ENCODE measurements around the gene UNC45A. TPM values are rescaled to one million over a fixed set of nuclear protein-coding genes. Genes with fewer than 3 reads are reported as not detected.

UNC45A gene
- polyA plus RNA-seq, 1 donor (not counting 4 experiments of a cell fraction or from before 2014, with no cell fraction given): 63.1 TPM

DNA sequence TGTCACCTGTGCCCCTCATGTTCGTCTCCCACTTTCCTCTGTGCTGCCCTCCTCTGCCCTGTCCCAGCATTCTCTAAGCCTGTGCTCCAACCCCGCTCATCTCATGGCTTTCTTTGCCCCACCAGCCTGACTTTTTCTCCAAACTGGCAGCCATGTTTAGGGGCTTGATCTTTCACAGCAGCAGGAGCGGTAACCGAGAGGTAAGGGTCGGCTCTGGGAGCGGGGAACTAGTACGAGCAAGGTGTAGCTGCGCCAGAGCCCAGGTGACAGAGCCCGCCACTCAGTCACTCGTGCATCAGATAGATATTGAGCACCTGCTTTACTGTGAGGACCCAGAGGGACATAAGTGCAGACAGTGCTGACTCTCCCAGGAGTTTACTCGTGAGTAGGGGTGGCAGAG is 18.6 kb upstream of the UNC45A start:
- dilution Hi-C loops (cut with MboI; ENCODE audit: extremely low pct_ligation_motif_present, low sequenced_read_pairs): no loop called here
- Histone ChIP-seq H3K36me3 (ENCODE audit: control insufficient read depth in 2 of 2, extremely low read depth in 1 of 2, insufficient read depth in 2 of 2, low read length in 2 of 2) (peaks cover 18% of the 10 kb centered on the region in 2 experiments), H3K27ac (ENCODE audit: control insufficient read depth, insufficient read depth, low read length) (no peak overlapping the region), H2AFZ (ENCODE audit: control insufficient read depth, low read length) (no peak overlapping the region), H3K9ac (ENCODE audit: control insufficient read depth, extremely low read depth, insufficient read depth, low read length) (no peak overlapping the region), H4K20me1 (ENCODE audit: control insufficient read depth, extremely low read depth, insufficient read depth, low read length) (no peaks in the 10 kb centered on the region), H3K27me3 (ENCODE audit: control insufficient read depth, extremely low read depth, insufficient read depth, low read length) (no peaks in the 10 kb centered on the region), H3K4me1 (ENCODE audit: control insufficient read depth, extremely low read depth, insufficient read depth, low read length) (no peaks in the 10 kb centered on the region), H3K79me2 (ENCODE audit: control insufficient read depth, insufficient read depth, low read length) (no peaks in the 10 kb centered on the region), H3K9me1 (ENCODE audit: control insufficient read depth, extremely low read depth, insufficient read depth, low read length) (no peaks in the 10 kb centered on the region), H3K4me2 (ENCODE audit: control insufficient read depth, extremely low read depth, insufficient read depth, low read depth, low read length) (no peak overlapping the region), H3K9me3 (ENCODE audit: control insufficient read depth, low read depth, low read length) (no peaks in the 10 kb centered on the region), H3K4me3 (ENCODE audit: control insufficient read depth in 2 of 3, extremely low read depth in 1 of 3, insufficient read depth in 2 of 3, low read depth in 1 of 3, low read length in 3 of 3) (no peak overlapping the region)
- no peak for TF ChIP-seq EZH2 (IDR thresholded peaks at IDR 0.05; ENCODE audit: low read length)
- no peak for TF ChIP-seq CTCF (optimal IDR thresholded peaks at IDR 0.05 in 1 of 3, IDR thresholded peaks at IDR 0.05 in 1 of 3, conservative IDR thresholded peaks at IDR 0.05 in 1 of 3; ENCODE audit: extremely low read depth in 1 of 3, insufficient read depth in 2 of 3, low read length in 3 of 3)
- no peak for DNase-seq (ENCODE audit: low read depth, low spot score)
- no peak for FAIRE-seq

GRCh38 chr15:90917569-90917968 is 17.5 kb upstream of the UNC45A start:
- Histone ChIP-seq H3K4me1 (ENCODE audit: control insufficient read depth, extremely low read depth, insufficient read depth, low read length) (no peaks in the 10 kb centered on the region), H3K79me2 (ENCODE audit: control insufficient read depth, insufficient read depth, low read length) (no peaks in the 10 kb centered on the region), H3K27ac (ENCODE audit: control insufficient read depth, insufficient read depth, low read length) (no peak overlapping the region), H3K36me3 (ENCODE audit: control insufficient read depth in 2 of 2, extremely low read depth in 1 of 2, insufficient read depth in 2 of 2, low read length in 2 of 2) (peaks cover 16 to 18% of the 10 kb centered on the region in 2 experiments), H4K20me1 (ENCODE audit: control insufficient read depth, extremely low read depth, insufficient read depth, low read length) (no peaks in the 10 kb centered on the region), H3K27me3 (ENCODE audit: control insufficient read depth, extremely low read depth, insufficient read depth, low read length) (no peaks in the 10 kb centered on the region), H3K9ac (ENCODE audit: control insufficient read depth, extremely low read depth, insufficient read depth, low read length) (no peak overlapping the region), H3K9me3 (ENCODE audit: control insufficient read depth, low read depth, low read length) (no peaks in the 10 kb centered on the region), H2AFZ (ENCODE audit: control insufficient read depth, low read length) (no peak overlapping the region), H3K9me1 (ENCODE audit: control insufficient read depth, extremely low read depth, insufficient read depth, low read length) (no peaks in the 10 kb centered on the region), H3K4me3 (ENCODE audit: control insufficient read depth in 2 of 3, extremely low read depth in 1 of 3, insufficient read depth in 2 of 3, low read depth in 1 of 3, low read length in 3 of 3) (no peak overlapping the region), H3K4me2 (ENCODE audit: control insufficient read depth, extremely low read depth, insufficient read depth, low read depth, low read length) (no peak overlapping the region)
- TF ChIP-seq EZH2 (IDR thresholded peaks at IDR 0.05; ENCODE audit: low read length) (no peak), CTCF (optimal IDR thresholded peaks at IDR 0.05 in 1 of 3, IDR thresholded peaks at IDR 0.05 in 1 of 3, conservative IDR thresholded peaks at IDR 0.05 in 1 of 3; ENCODE audit: extremely low read depth in 1 of 3, insufficient read depth in 2 of 3, low read length in 3 of 3) (no peak)
- FAIRE-seq (no peak), DNase-seq (ENCODE audit: low read depth, low spot score) (no peak)
- dilution Hi-C loops (cut with MboI; ENCODE audit: extremely low pct_ligation_motif_present, low sequenced_read_pairs): no loop called here

All from keratinocyte (primary cell).